ENCODE measurements around the gene PTPN5.
"Not testable (repeated sequence)": the region's sequence is repeated elsewhere in the genome, so short reads cannot be mapped to it uniquely, and the experiment has no call there.

Gene PTPN5

DNA sequence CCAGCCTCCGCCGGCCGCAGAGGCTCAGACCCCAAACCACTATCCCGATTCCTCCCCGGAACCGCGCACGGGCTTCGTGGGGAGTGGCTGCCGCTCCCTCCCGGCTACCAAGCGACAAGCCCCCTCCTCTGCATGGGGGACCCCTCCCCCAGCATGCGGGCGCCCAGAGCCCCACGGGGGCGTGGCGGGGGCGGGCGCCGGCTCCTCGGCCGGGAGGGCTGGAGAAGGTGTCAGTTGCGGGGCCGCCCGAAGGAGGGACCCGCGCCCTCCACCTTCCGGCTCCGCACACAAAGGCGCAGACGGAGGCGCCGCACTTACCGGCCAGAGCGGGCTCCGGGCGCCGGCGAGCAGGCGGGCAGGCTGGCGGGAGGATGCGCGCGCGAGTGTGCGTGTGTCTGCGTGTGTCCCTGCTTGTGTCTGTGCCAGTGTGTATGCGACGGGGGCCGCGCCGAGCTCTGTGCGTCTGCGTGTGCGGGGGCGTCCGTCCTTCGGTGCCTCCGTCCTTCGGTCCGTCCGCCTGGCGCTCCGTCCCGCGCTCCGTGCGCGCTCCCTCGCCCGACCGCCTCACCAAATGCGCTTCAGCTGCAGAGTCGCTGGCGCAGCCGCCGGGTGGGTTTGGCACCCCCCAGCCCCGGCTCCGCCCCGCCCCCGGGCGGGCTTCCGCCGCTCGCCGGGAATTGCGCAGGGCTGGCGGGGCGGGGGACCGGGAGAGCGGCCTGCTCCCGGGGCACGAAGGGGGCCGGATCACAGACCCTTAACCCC lies at the start of gene PTPN5:
Gene PTPN5, minus strand, starts transcription at position 592 of the 762 bp plus-strand sequence. CDS start 19,840 bp downstream, outside the sequence.
- peak; percentile 74 for DNase-seq (ENCODE audit: low spot score)

GRCh38 chr11:18836417-18836816 lies 44.8 kb upstream of the PTPN5 start:
- peak; percentile 39 for DNase-seq (ENCODE audit: low spot score)

DNA sequence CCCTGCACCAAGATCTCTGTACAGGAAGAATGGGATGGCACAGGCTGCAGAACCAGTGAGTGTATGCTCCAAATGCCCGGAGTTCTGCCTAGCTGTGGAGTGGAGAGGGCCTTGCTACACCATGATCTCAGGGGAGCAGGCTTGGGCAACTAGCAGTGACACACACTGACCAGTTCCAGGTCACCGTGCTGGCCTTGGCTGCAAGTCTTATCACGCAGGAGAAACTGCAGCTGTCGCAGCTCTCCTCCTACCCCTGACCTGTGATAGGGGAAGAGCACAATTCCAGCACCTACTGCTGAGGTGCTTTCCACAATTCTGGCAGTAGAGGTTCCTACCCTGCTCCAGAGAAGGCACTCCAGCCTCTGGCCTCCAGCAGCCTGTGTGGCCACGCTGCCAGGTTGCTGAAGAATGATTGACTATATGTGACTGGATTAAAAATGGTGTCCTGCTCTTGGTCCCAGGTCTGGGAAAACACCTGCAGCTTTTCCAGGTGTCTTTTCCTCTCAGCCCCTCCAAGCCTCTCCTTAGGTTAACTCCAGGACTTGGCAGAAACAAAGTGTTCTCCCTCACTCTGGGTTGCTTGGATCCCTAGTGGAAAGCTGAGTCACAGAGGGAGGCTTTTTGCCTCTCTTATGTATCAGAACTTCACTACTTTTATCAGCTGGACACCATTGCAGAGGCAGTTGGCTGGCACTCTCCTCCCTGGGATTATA lies 43.3 kb upstream of the PTPN5 start:
- no peak for DNase-seq (ENCODE audit: low spot score)

DNA sequence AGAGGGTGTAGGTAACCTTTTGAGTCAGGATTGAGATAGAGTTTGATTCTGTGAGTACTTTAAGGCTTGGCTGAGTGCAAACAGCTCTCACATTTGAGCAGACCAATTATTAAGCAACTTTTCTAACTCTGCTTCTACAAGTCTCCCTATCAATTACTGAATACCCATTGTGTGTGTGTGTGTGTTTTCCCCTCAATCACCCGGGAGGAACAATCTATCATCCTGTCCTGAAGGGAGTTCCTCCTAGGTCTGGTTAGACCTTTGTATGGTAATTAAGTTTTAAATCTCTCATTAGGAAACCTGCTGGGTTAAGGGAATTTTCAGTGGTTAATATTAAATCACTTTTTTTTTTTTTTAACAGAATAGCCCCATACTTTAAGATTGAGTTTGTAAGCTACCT lies 28.6 kb upstream of the PTPN5 start:
- DNase-seq (ENCODE audit: low spot score): not testable (repeated sequence)

GRCh38 chr11:18804199-18804999 lies 12.8 kb upstream of the PTPN5 start:
- DNase-seq (ENCODE audit: low spot score): no peak

DNA sequence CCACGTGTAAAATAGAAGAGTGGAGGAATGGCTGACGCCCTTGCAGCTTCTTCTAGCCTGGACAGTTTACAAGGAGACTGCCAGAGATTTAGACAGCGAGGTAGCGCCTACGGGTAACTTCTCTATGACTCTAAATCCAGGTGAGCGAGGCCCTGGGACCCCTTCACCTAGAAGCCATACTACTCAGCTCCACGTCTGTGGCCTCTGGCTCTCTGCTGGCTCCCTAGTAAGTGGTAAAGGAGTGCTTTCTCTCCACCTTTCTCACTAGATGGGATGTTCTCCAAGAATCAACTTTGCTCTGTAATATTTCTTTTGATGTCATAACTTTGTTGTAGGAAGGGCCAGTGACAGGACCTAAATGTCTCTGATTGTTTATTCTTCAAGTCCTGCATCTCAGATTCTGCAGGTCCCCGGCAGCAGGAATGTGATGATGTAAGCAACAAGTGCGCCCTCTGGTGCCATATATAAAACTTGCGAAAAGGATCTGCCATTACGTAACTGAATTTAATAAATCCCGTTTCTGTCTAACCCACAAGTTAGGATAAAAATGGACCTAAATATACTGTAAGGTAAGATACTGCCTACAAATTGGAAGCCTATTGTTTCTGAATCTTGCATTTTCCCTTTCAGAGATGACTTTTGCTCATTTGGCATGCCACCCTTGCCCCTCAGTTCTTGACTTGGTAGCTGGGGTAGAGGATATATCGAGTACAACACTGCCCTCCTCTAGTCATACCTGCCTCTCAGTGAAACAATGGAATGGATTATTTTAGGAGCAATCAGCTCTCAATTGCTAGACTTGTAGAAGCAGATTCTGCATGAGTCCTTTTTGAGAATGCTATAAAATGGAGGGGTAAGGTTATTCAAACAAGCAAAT lies 11.0 kb upstream of the PTPN5 start:
- peak; percentile 64 for DNase-seq (ENCODE audit: low spot score)

DNA sequence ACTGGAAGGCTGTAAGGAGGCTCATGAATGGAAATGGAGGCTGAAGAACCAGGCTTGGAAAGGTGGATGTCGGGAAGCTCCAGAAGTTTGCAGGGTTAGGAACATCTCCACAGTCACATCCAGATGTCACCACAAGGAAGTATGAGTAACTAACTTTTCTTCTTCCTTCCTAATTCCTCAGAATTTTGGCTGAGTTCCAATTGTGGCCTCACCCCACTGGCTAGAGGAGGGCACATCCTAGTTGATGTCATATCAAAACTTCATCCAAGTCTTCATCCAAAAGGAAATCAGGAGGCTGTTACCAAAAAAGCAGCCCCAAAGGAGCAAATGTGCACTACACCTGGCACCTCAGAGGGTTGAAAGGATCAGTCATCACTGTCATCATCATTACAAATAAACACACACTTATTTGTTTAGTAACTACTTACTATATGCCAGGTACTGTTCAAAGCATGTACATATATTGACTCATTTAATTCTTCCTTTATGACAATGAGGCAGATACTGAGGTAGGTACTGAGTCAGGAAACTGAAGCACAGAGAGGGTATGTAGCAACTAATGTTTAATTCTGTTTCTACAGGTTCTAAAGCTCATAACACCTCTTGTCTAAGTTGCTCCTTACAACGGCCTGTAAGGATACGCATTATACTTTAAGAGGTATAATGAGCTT lies 7.3 kb upstream of the PTPN5 start:
- no peak for DNase-seq (ENCODE audit: low spot score)

DNA sequence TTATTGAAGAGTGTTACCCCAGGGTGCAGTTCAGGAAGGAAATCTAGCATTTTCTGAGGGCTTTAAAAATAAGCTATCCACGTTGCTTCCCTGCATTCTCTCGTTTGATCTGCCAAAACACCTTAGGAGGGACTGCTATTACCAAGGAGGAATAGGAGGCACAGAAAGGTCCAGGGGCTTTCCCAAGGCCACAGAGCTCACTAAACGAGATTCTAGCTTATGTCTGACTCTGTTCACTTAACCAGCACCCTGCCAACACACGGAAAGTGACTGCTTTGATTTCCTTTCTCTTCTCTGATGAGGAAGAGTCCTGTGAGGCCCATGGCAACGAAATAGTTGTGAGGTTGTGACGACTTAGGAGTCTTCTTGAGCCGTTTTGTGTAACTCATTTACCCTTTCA lies 3.4 kb upstream of the PTPN5 start:
- no peak for DNase-seq (ENCODE audit: low spot score)

- DNase-seq (ENCODE audit: low spot score): no peak
Measured at GRCh38 chr11:18792827-18793226, 1.2 kb upstream of the PTPN5 start.

DNA sequence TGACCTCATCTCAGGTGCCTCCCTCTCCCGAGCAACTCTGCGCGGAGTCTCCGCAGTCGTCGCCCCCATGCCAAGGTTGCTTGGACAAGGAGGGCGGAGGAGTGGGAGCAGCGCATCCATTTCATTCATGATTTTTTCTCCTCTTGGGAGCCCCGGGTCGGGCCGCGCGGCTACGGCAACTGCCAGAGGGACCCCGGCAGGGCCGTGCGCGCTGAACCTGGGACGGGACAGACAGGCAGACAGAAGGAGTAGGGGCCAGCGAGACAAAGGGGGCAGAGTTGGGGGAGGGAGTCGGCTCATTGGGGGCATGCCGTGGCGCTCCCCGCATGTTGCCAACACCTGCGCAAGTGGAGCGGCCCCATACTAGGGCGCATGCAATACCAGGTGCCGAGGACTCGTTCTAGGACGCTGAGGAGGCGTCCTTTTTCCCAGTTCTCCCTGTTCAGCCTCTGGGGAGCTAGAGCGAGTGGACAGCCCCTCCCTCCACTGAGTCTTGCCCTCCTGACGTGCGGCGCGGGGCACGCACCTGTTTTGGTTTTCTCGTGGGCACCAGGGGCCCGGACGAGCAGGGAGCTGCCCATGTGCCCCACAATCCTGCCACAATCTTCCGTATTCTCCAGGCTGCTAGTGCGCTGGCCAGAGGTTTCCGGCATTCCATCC lies 501 bp upstream of the PTPN5 start:
- DNase-seq (ENCODE audit: low spot score): no peak

GRCh38 chr11:18790883-18791206 lies 753 bp downstream of the PTPN5 start:
- DNase-seq (ENCODE audit: low spot score): no peak

DNA sequence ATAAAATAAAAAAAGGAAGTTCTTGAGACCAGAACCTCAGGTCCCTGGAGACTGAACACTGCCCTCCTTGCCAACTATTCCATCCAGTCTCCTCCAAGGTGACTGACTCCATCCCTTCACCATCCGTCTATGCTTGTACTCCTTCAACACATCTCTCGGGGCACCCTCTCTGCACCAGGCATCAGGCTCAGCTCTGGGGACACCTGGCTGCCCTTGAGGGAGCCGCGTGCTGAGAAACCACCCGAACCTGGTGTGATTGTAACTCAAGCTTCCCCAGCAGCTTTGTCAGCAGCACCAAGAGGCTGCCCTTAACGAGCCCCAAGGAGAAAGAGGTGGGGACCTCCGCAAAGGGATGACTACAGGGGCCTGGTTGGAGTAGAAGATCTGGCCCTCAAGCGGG lies 1.7 kb downstream of the PTPN5 start:
- DNase-seq (ENCODE audit: low spot score): no peak

DNA sequence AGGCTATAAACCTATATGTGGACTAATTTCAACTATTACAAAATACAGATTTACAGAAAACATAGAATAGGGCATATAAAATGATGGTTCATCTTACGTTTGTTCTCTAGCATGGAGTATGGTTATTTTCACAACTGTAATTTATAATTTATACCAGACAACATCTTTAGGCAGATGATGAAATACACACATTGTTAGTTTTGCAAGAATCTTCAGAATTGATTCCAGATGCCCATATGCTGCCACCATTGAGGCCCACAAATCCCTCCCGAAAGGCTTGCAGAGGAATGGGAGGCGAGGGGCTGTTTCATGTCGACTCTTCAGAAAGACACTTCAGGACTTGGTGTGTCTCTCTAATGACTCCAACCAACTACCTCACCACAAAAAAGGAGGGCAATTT lies 6.2 kb downstream of the PTPN5 start:
- DNase-seq (ENCODE audit: low spot score): no peak

- no peak for DNase-seq (ENCODE audit: low spot score)
Measured at GRCh38 chr11:18780896-18781295, 10.7 kb downstream of the PTPN5 start.

GRCh38 chr11:18780329-18780728 lies 11.3 kb downstream of the PTPN5 start:
- no peak for DNase-seq (ENCODE audit: low spot score)

DNA sequence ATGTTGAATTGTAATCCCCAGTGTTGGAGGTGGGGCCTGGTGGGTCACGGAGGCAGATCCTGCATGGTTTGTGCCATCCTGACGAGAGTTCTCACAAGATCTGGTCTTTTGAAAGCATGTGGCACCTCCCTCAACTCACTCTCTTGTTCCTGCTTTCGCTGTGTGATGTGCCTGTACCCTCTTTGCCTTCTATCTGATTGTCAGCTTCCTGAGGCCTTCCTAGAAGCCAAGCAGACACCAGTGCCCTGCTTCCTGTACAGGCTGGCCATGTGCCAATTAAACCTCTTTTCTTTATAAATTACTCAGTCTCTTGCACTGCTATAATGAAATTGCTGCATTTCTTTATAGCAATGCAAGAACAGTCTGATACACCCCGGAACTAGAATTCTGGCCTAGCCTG lies 13.1 kb downstream of the PTPN5 start:
- no peak for DNase-seq (ENCODE audit: low spot score)

GRCh38 chr11:18776324-18776723 lies 15.3 kb downstream of the PTPN5 start:
- DNase-seq (ENCODE audit: low spot score): no peak

GRCh38 chr11:18775492-18776292 lies 15.9 kb downstream of the PTPN5 start:
- peak; percentile 77 for DNase-seq (ENCODE audit: low spot score)

- DNase-seq (ENCODE audit: low spot score): no peak
Measured at GRCh38 chr11:18774801-18775200, 16.8 kb downstream of the PTPN5 start.

DNA sequence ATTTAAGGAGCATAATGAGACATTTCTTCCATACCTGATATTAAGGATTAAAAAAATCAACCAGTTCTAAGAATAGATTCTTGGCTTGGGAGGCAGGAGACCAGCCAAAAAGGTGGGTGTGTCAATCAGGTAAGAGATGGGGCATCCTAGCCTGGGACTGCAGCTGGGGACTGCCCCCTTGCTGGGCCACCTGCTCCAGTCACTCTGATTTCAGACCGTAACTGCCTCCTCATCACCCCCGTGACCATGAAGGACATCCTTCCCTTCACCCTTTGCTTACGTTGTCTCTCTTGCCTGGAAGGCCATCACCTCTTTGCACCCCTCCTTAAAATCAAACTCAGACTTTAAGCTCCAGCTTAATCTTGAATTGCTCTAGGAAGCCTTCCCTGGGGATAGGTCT lies 17.9 kb downstream of the PTPN5 start:
- DNase-seq (ENCODE audit: low spot score): no peak

Measured in iPS-NIHi11 (cell line).